Upper lobe of right lung (tissue), 1 donor: ENCODE results near the gene URB1. TPM values are rescaled to one million over a fixed set of nuclear protein-coding genes. Genes with fewer than 3 reads are reported as not detected.
A peak's percentile ranks its signal among the peaks of the same experiment; 100 is the strongest.
"Not testable (repeated sequence)": the region's sequence is repeated elsewhere in the genome, so short reads cannot be mapped to it uniquely, and the experiment has no call there.

Experiments used
- ATAC-seq: fragments of 200-7000 bp; cut with Tn5 transposase; one replicate; pipeline ENCODE4 v1.9.1; 2020; ENCODE audit warnings: mild to moderate bottlenecking, moderate library complexity
- DNase-seq: peaks from one replicate; pipeline ENCODE4 v3.0.0-alpha.2; 2020
- H3K27ac ChIP-seq: fragments of 200-600 bp; one replicate; pipeline ENCODE4 v1.8.0; 2022
- H3K27me3 ChIP-seq: fragments of 200-600 bp; one replicate; pipeline ENCODE4 v1.8.0; 2022; ENCODE audit warnings: mild to moderate bottlenecking
- H3K36me3 ChIP-seq: fragments of 200-600 bp; one replicate; pipeline ENCODE4 v1.8.0; 2022
- H3K4me1 ChIP-seq: fragments of 200-600 bp; one replicate; pipeline ENCODE4 v1.8.0; 2022
- H3K4me3 ChIP-seq: fragments of 200-600 bp; one replicate; pipeline ENCODE4 v1.8.0; 2022; ENCODE audit warnings: mild to moderate bottlenecking
- H3K9me3 ChIP-seq: fragments of 200-600 bp; one replicate; pipeline ENCODE4 v1.8.0; 2022
- intact Hi-C: fragments of 100-400 bp; cut with DNase I; formaldehyde crosslinking; loops from one replicate; pipeline ENCODE4 v1.11.0; 2022
- total RNA-seq: library from RNA; stranded (reverse); fragmentation: NEBNext Ultra II Directional; extraction: Animal tissue kit (Norgen Biotek cat#: 25700); gene quantifications from one replicate; pipeline ENCODE4 v1.2.1, GENCODE V29; 2021
- TF ChIP-seq, protein P1 (sequence below): fragments of 200-600 bp; IDR thresholded peaks from one replicate; pipeline ENCODE4 v1.8.0; 2022; ENCODE audit warnings: antibody characterized with exemption
- donor health status: DM: no; HTN: yes; CAD: no; lungs with severe emphysema.

Gene URB1
- total RNA-seq, 1 donor from 2014 or later: 14.3 TPM

- peaks cover 17% of the 10 kb centered on the region for H3K4me1 ChIP-seq
- no peaks in the 10 kb centered on the region for H3K9me3 ChIP-seq
- no peak overlapping the region for H3K4me3 ChIP-seq
- DNase-seq (no peak), ATAC-seq (peak; percentile 57)
- peaks cover 48% of the 10 kb centered on the region for H3K36me3 ChIP-seq
- peak overlapping the region; percentile 52 for H3K27ac ChIP-seq
- intact Hi-C loops: no loop called here
- TF ChIP-seq, protein P1, sequence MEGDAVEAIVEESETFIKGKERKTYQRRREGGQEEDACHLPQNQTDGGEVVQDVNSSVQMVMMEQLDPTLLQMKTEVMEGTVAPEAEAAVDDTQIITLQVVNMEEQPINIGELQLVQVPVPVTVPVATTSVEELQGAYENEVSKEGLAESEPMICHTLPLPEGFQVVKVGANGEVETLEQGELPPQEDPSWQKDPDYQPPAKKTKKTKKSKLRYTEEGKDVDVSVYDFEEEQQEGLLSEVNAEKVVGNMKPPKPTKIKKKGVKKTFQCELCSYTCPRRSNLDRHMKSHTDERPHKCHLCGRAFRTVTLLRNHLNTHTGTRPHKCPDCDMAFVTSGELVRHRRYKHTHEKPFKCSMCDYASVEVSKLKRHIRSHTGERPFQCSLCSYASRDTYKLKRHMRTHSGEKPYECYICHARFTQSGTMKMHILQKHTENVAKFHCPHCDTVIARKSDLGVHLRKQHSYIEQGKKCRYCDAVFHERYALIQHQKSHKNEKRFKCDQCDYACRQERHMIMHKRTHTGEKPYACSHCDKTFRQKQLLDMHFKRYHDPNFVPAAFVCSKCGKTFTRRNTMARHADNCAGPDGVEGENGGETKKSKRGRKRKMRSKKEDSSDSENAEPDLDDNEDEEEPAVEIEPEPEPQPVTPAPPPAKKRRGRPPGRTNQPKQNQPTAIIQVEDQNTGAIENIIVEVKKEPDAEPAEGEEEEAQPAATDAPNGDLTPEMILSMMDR: no peak
- no peaks in the 10 kb centered on the region for H3K27me3 ChIP-seq
Measured at GRCh38 chr21:32372755-32373154, 20.1 kb downstream of the URB1 start.

DNA sequence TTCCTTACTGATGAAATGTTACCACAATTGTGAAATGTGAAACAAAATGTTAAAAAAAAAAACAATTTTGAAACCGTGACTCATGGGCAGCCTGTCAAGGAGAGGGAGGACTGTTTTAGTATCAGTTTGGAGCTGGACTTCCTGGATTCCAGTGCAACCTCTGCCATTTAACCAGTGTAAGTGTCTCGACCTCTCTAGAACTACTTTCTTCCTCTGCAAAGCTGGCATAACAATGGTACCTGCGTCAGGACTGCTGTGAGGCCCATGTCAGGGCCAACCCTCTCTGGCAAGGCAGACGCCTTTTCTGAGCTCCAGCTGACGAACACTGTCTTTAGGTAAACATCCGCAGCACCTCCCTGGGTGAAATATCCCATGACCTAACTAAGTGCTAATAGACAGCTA is 20.9 kb downstream of the URB1 start:
- intact Hi-C loops: no loop called here
- H3K27ac ChIP-seq: peak overlapping the region; percentile 52

GRCh38 chr21:32370998-32371766 is 21.6 kb downstream of the URB1 start:
- DNase-seq: no peak
- no peak for ATAC-seq
- Histone ChIP-seq H3K27me3 (no peaks in the 10 kb centered on the region), H3K4me1 (peaks cover 17% of the 10 kb centered on the region), H3K36me3 (peaks cover 61% of the 10 kb centered on the region), H3K27ac (peak overlapping the region; percentile 52), H3K4me3 (no peak overlapping the region), H3K9me3 (no peaks in the 10 kb centered on the region)
- intact Hi-C loops: no loop called here
- TF ChIP-seq, protein P1: no peak

More for the DNA sequence above, 20.9 kb downstream of the URB1 start:
- Histone ChIP-seq H3K36me3 (peaks cover 54% of the 10 kb centered on the region), H3K27me3 (no peaks in the 10 kb centered on the region), H3K4me3 (no peak overlapping the region), H3K4me1 (peaks cover 17% of the 10 kb centered on the region), H3K9me3 (no peaks in the 10 kb centered on the region)
- no peak for DNase-seq
- TF ChIP-seq, protein P1: no peak
- peak; percentile 88 for ATAC-seq

DNA sequence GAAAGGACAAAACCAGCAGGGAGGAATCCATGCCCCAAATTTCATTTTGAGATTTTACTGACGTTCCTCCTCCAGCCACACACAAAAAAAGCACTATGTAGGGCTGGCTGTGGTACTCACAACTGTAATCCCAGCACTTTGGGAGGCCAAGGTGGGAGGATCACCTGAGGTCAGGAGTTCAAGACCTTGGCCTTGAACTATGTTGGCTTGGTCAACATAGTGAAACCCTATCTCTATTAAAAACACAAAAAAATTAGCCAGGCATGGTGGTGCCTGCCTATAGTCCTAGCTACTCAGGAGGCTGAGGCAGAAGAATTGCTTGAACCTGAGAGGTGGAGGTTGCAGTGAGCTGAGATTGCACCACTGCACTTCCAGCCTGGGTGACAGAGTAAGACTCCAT is 23.9 kb downstream of the URB1 start:
- not testable (repeated sequence) for H3K27ac ChIP-seq

GRCh38 chr21:32368386-32368785 is 24.4 kb downstream of the URB1 start:
- no peak for DNase-seq

More for the DNA sequence above, 23.9 kb downstream of the URB1 start:
- intact Hi-C loops, ATAC-seq, DNase-seq, H3K9me3 ChIP-seq, H3K27me3 ChIP-seq, H3K4me3 ChIP-seq: not testable (repeated sequence)
- H3K36me3 ChIP-seq: peaks cover 76% of the 10 kb centered on the region
- peaks cover 17% of the 10 kb centered on the region for H3K4me1 ChIP-seq

GRCh38 chr21:32367158-32367557 is 25.7 kb downstream of the URB1 start:
- Histone ChIP-seq H3K27ac (no peak overlapping the region), H3K27me3 (no peaks in the 10 kb centered on the region), H3K4me3 (no peak overlapping the region), H3K9me3 (no peaks in the 10 kb centered on the region), H3K36me3 (peaks cover 87% of the 10 kb centered on the region), H3K4me1 (peaks cover 9% of the 10 kb centered on the region)
- TF ChIP-seq, protein P1: no peak
- intact Hi-C loops: no loop called here
- DNase-seq (no peak), ATAC-seq (no peak)

More at GRCh38 chr21:32368386-32368785, 24.4 kb downstream of the URB1 start:
- H3K27me3 ChIP-seq: no peaks in the 10 kb centered on the region
- TF ChIP-seq, protein P1: no peak
- H3K36me3 ChIP-seq: peaks cover 78% of the 10 kb centered on the region
- intact Hi-C loops: no loop called here
- no peak overlapping the region for H3K27ac ChIP-seq
- no peaks in the 10 kb centered on the region for H3K9me3 ChIP-seq
- H3K4me1 ChIP-seq: peaks cover 17% of the 10 kb centered on the region
- H3K4me3 ChIP-seq: no peak overlapping the region
- ATAC-seq: no peak
